ENCODE data around the gene SPOCK2. TPM values are rescaled to one million over a fixed set of nuclear protein-coding genes. Genes with fewer than 3 reads are reported as not detected.

Gene SPOCK2
- total and polyA plus RNA-seq, 2 of the 13 experiments (the other 11 are each of a cell fraction or from before 2014, with no cell fraction given): 8.6 to 30.6 TPM

- TF ChIP-seq ZNF674 (CRISPR knock-in tag; IDR thresholded peaks at IDR 0.05; ENCODE audit: low read depth): no peak
- no peak for TF ChIP-seq ZNF800 (CRISPR knock-in tag; IDR thresholded peaks at IDR 0.05)
- TF ChIP-seq ZNF850 (CRISPR knock-in tag; conservative IDR thresholded peaks at IDR 0.05): no peak
- TF ChIP-seq, protein P1, sequence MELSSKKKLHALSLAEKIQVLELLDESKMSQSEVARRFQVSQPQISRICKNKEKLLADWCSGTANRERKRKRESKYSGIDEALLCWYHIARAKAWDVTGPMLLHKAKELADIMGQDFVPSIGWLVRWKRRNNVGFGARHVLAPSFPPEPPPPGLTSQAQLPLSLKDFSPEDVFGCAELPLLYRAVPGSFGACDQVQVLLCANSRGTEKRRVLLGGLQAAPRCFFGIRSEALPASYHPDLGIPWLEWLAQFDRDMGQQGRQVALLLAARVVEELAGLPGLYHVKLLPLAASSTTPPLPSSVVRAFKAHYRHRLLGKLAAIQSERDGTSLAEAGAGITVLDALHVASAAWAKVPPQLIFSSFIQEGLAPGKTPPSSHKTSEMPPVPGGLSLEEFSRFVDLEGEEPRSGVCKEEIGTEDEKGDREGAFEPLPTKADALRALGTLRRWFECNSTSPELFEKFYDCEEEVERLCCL (CRISPR knock-in tag; IDR thresholded peaks at IDR 0.05; ENCODE audit: borderline replicate concordance): no peak
- no peak for TF ChIP-seq ZNF513 (CRISPR knock-in tag; conservative IDR thresholded peaks at IDR 0.05)
- TF ChIP-seq POGK (CRISPR knock-in tag; conservative IDR thresholded peaks at IDR 0.05): no peak
- no peak for TF ChIP-seq HMG20A (CRISPR knock-in tag; IDR thresholded peaks at IDR 0.05; ENCODE audit: borderline replicate concordance)
- TF ChIP-seq AFF4 (CRISPR knock-in tag; IDR thresholded peaks at IDR 0.05): no peak
- TF ChIP-seq MZF1 (CRISPR knock-in tag; IDR thresholded peaks at IDR 0.05; ENCODE audit: borderline replicate concordance): no peak
- no peak for TF ChIP-seq PHF21A (CRISPR knock-in tag; IDR thresholded peaks at IDR 0.05)
- TF ChIP-seq CEBPB (IDR thresholded peaks at IDR 0.05; ENCODE audit: borderline replicate concordance, low read depth, low read length): peak; percentile 89
- TF ChIP-seq CHD4 (IDR thresholded peaks at IDR 0.05; ENCODE audit: borderline replicate concordance, low read length): no peak
- no peak for TF ChIP-seq ZNF777 (CRISPR knock-in tag; IDR thresholded peaks at IDR 0.05)
- no peak for TF ChIP-seq ZIK1 (CRISPR knock-in tag; IDR thresholded peaks at IDR 0.05; ENCODE audit: borderline replicate concordance, low read depth)
- peak; percentile 59; the same call in 1 of the 2 replicates for TF ChIP-seq ATF2 (CRISPR knock-in tag; IDR thresholded peaks at IDR 0.05)
- no peak for TF ChIP-seq NPAS2 (CRISPR knock-in tag; IDR thresholded peaks at IDR 0.05; ENCODE audit: borderline replicate concordance)
- no peak for TF ChIP-seq ZNF329 (CRISPR knock-in tag; IDR thresholded peaks at IDR 0.05; ENCODE audit: low read depth)
These were observed 39.8 kb downstream of the SPOCK2 start (continued) for GRCh38 chr10:72048450-72049124.

Data from HepG2 (cell line).